GM18870 (cell line): ENCODE data around the gene GLIS1.

ENCODE experiments used
- ATAC-seq: cut with Tn5 transposase; IDR thresholded peaks from one replicate; pipeline ENCODE4 v1.9.1; 2021; ENCODE audit warnings: moderate library complexity; ENCODE audit not compliant: unreplicated experiment

Gene GLIS1

DNA sequence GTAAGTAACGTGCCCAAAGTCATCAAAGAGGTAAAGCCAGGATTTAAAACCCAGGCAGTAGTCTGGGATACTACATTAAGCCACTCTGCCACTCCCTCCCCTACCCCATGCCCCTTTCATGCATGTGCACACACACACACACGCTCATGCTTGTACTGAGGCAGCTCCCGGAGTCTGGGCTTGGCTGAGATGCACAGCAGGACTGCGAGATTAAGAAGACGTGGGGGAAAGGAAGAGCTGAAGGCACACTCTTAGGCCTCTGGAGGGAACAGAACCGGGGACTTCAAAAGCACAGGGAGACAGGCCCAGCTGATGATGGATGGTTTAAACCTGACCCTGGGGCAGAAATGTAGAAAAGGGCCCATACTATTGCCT is 98.3 kb downstream of the GLIS1 start:
- no peak for ATAC-seq

DNA sequence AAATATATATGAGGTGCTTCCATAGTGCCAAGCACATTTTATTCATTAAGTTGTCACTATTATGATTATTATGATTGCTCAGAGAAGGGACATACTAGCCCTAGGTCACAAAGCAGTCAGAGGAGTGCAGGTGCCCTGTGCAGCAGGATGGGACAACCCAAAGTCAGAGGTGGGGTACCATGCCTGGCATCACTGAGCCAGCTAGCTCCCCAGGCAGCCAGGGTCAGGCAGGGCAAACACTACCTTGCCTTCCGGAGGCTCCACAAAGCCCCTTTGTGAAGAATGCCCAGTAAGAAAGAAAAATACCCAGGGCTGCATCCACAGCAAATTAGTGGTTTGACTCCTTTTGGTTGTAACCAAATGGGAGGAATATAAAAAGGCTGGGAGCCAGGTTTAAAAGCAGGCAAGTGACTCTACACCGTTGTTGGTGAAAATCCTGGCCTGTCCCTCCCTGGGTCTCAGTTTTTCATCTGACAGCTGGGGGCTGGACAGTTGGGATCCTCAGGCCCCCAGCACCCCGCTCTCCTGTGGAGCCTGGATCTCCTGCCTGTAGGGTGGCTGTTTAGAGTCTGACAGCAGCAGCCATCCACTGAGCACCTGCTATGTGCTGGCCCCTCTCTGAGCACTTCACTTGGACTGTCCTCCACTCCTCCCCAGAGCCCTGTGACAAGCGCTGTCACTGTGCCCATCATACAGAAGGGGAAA is 98.8 kb downstream of the GLIS1 start:
- no peak for ATAC-seq

DNA sequence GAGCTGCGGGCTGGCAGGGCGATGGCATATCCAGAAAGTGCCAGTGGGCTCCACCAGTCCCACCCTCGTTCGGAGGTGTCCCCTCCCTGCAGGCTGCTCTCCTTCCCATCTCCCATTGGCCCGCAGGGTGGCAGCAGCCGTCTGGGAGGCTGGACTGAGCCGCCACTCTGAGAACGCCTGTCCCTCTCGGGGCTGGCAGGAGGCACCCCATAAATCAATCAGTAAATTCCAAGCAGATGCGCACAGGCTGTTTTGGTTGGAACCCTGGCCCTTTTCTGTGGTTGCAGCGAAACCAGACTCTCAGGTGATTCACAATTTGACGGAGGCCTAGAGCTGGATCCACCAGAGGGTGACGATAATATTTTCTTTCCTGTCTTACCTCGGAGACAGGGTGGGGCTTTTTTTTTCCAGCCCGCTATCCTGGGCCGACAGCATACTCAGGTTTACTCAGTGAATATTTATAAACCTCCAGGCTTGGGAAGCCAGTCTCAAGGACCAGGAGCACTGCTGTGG is 99.7 kb downstream of the GLIS1 start:
- ATAC-seq, result no peak

DNA sequence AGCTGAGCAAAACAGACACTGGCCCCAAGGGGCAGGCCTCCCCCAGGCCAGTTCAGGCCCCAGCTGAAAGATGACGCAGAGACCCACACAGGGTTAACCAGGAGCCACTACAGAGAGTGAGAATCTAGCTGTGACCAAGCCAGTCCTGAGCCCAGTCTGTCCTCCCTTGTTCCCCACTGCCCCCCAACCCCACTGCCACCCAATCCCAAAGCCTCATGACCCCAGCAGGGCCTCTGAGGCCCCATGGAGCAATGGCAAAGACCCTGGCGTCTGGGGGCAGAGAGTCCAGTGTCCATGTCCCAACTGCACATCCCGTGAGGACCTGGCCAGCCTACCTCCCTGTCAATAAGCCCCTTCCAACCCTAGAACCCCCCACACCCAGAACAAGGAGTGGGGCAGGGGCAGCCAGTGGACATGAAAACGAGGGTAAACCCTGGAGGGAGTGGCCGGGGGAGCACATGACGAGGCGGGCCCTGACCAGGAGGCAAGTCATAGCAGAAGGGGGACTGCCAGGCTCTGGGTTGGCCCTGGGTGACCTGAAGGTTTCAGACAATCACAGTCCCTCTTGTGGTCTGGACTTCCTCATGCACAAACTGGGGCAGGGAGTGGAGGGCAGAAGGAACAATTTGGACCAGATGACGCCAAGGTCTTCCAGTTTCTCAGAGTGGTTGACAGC is 100.5 kb downstream of the GLIS1 start:
- ATAC-seq, result no peak

DNA sequence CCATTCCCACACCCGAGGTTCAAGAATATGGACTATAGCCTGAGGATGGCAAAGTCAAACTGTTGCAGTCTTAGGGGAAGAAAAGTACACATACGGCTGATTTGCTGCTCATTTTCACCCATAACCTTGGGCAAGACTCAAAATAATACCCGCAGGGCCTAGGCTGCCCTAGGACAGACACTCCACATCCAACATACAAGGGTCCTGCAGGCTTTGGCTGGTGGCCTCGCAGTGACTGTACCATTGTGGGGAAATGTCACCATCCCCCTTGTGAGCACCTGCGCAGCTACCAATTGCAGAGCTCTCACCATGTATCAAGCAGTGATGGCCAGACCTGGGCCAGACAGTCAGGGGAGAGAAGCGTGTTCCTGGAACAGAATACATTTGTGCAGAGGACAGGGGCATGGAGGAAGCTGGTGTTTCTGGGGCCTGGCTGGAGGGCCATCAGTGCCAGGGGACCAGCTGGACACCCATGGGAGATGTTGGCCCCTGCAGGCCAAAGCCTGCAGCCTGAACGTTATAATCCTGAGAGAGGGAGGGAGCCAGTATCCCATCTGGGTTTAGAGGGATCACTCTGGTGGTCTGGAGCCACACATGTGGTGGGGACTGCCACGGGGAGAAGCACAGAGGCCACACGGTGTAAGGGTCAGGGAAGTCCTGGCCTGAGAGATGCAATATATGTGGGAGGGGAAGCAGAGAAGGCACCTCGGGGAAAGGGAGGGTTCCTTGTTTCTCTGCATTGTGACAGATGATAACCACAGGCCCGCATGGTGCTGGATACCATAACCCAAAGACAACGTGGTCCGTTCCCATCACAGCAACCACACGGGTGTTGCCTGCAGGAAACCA is 101.2 kb downstream of the GLIS1 start:
- no peak for ATAC-seq

DNA sequence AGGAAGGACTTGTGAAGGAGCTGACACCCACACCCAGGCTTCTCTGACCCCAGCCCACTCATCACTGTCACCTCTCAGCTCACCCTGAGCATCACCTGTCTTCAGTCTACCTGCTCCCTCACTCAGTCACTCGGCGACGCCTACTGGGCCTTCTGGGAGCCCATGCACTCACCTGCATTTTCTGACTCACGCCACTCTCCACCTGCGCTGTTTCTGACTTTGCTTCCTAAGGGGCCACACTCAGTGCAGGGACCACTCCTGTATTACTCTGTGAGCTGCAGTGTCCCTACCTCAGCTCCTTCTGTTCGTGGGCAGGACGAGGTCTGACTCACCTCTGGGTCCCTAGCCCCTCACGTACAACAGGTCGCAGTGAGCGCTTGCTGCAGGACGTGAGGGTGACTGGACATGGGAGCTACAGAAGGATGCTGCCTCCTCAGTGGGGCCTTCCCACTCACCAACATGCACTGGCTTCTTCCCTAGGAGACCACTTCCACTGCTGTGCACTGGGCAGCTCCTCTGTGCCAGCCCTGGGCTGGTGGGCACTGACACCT is 102.3 kb downstream of the GLIS1 start:
- ATAC-seq, result no peak

DNA sequence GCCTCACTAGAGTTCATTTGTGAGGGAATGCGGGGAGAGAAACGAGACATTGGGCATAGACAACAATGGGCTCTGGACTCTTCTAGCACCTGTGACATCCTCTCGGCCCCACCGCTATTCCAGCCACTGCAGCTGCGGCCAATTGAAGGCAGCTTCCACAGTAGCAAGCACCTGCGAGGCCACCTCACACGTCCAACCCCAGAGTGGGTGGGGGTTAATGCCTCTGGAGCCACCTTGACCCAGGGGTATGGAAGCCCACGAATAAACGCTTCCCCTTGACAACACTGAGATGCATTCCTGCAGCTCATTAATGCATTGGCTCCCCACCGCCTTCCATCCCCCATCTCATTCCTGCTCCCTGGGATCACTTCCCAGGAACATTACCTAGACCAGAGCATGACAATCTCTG is 104.4 kb downstream of the GLIS1 start:
- no peak for ATAC-seq

DNA sequence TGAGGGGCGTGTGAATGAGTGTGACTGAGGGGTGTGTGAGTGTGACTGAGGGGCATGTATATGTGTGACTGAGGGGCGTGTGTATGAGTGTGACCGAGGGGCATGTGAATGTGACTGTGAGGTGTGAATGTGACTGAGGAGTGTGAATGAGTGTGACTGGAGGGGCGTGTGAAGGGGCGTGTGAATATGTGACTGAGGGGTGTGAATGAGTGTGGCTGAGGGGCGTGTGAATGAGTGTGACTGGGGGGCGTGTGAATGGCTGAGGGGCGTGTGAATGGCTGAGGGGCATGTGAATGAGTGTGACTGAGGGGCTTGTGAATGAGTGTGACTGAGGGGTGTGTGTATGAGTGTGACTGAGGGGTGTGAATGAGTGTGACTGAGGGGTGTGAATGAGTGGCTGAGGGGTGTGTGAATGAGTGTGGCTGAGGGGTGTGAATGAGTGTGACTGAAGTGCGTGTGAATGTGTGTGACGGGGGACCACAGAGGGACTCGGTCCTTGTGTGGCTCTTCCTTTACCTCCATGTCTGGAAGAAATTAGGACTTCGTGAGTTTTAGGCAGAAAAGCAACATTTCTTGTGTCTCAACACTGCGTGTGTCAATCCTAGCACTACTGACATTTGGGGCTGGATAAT is 105.8 kb downstream of the GLIS1 start:
- no peak for ATAC-seq

DNA sequence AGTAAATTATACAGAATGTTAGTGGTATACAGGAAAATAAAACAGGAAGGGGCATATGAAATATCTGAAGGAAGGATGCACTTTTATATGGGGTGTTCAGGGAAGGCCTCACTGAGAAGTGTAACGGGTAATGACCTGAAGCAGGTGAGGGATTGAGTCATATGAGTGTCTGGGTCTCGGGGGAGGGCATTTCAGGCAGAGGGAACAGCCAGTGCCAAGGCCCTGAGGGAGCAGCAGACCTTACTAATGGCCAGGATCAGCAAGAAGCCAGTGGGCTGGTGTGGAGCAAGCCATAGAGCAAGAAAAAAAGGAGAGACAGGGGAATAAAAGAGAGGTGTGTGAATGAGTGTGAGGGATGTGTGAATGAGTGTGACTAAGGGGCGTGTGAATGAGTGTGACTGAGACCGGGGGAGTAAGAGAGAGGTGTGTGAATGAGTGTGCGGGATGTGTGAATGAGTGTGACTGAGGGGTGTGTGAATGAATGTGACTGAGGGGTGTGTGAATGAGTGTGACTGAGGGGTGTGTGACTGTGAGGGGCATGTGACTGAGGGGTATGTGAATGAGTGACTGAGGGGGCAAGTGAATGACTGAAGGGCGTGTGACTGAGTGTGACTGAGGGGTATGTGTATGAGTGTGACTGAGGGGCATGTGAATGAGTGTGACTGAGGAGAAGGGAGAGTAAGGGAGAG is 107.2 kb downstream of the GLIS1 start:
- ATAC-seq, result no peak

DNA sequence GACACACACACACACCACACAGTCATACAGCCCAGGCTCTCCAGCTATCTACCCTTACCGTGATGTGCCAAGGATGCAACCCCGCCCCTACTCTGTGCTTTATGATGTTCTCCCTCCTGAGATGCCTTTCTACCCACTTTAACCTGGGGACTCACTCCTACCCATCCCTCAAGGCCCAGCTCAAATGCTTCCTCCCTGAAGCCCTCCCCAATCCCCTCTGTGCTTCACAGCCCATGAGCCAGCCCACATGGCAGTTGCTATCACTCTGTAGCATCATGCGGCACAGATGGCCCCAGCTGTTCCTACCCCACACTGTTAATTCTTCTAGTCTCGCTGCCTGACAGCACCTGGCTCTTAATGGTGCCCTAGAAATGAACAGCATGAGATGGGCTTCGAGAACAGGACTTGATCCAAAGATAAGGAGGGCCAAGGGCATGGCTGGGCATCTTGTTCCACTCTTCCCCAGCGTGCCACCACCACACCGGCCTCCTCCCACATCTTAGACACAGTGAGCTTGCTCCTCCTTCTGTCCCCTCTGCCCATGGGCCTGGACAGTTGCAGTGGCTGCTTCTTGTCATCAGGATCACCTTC is 109.8 kb downstream of the GLIS1 start:
- no peak for ATAC-seq

DNA sequence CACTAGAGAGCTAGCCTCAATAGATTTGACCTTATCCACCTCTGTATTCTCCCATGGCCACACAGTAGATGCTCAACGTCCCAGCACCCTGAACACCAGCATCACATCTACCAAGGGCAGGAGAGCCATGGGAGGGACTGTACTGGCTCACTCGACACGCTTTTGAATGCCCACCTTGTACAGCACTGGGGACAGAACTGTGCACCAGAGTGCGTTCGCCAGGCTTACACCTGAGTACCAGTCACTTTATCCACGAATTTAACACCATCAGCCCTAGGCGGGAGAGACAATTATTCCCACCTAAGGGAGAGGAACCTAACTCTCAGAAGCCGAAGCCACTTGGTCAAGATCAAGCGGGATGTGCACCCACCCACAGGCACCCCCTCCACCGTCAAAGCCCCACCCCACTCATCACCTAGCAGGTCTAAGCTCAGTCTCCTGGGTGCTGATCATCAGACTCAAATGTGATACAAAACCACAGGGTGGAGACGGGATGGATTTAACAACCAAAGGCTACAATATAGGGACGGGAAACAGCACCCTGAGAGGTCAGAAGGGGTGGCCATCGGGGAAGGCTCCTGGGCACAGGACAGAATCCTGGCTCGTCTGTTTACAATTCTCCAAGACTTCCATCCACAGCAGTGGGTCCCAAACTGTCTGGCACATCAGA is 110.5 kb downstream of the GLIS1 start:
- ATAC-seq, result no peak

DNA sequence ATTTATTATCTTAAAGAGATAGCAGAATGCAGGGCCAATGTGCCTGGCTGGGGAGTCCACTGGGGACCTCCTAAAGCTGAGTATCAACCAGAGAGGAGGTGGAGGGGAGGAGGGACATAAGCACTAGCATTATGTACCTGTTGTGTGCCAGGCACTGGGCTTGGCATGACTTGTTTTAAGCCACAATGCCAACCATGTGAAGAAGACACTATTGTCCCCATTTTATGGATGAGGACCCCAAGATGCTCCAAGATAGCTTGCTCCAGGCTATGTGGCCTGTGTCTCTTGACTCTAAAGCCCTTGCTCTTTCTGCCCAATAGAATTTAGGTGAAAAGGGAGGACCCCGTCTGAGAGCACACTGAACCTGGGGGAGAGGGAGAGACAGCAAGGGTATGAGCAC is 111.3 kb downstream of the GLIS1 start:
- ATAC-seq, result no peak

DNA sequence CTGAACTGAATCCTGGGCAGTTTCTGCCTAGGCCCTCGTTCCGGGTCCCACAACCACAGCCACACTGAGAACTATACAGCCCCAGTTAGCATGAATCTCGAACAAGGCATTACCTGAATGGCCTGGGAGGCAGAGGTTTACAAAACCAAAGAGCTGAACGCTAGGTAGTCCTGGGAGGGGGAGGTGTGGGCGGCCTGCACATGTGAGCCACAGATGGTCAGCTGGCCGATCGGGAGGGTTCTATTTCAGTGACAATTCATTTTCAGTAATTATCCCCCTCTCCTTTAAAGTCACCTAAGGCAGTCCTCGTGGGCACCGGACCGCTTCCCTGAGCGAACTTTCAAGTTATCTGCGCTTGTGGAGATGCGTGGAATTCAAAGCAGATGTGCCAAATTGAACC is 111.9 kb downstream of the GLIS1 start:
- no peak for ATAC-seq

DNA sequence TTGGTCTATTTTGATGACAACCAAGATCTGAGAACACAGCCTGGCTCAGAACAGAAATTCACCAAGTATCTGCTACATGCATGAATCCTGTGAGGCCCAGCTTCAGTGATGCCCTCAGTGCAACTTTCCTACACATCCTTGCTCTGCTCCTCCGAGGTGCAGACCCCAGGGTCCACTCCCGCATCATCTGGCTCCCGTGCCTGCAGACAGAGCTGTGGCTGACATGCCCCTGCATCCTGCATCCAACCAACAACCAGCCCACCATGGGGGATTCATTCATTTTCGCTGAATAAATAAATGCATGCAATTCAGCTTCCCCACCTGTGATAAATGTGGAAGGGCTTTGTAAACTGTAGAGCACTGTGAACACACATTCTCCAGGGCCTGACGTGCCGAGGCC is 112.3 kb downstream of the GLIS1 start:
- no peak for ATAC-seq

DNA sequence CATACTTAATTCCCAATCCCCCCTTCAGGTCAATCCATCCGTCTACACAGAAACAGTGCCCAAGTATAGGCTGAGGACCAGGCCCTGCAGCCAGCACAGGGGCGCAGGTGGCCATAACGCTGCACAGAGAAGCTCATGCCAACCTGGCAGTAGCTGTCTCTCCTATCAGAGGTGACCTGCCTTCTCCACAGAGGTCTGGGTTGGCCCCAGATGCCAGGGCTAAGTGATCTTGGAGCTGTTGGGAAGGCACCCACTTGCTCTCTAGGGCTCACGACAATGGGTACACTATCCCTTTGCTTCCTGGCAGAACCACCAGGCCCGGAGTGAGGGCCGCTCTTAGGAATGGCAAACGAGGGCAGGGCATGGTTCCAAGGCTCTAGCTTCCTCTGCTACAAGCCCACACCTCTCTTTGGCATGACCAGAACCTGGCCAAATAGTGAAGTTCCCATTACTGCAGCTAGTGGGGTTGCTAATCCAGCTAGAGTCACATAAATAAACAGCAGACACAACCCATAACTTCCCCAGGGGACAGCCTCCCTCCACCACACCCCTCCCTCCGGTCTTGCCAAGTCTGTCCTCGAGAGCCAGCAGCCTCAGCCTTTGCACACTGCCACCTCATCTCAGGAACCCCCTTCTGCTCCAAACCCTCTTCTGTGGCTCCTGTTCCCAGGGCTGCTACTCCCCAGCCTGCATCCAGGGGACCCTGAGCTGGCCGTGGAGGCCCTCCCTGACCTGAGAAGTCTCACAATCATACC is 113.0 kb downstream of the GLIS1 start:
- ATAC-seq, result no peak

DNA sequence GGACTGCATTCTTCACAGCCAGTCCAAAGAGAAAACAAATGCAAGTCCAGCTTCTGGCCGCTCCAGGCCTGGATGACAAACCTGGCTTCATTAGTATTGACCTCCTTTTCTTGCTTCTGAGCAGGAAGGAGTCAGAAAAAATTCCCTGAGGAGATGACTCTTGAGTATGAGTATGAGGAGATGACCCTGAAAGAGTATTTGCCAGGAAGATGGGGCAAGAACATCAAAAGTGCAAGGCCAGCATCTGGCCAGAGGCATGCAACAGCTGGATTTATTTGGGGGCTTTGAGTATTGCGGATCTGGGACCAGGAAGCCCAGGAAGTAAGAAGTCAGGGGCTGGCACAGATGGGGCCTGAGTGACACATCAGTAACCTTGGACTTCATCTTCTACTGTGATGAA is 113.9 kb downstream of the GLIS1 start:
- no peak for ATAC-seq

DNA sequence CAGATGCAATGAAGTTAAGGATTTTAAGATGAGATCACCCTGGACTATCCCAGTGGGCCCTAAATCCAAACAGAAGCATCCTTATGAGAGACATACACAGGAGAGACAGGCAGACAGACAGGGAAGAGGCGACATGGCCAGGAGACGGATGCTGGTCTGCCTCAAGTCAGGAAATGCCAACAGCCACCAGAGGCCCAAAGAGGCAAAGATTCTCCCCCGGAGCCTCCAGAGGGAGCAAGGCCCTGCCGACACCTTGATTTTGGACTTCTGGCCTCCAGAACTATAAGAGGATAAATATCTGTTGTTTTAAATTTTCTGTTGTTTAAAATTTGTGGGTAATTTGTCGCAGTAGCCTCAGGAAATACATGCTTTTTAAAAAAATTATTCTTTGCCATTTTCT is 116.4 kb downstream of the GLIS1 start:
- no peak for ATAC-seq

DNA sequence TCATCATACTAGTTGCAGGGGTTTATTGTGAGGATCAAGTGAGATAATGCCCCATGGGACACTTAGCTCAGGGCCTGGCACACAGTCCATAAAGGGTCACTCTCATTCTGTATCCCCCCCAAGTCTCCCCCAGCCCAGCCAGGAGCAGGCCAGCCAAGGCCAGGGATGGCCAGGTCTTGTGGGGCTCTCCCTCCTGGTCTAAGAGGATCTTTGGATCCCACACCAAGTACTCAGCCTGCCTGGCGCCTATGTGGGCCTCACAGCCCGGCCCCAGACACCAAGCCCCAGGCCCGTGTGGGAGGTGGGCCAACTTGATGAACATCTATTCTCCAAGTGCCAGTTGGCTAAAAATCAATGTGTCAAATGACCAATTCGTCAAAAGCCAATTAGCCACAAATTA is 117.8 kb downstream of the GLIS1 start:
- ATAC-seq, result no peak
